ENCODE data around the gene PXDN.

PXDN gene

DNA sequence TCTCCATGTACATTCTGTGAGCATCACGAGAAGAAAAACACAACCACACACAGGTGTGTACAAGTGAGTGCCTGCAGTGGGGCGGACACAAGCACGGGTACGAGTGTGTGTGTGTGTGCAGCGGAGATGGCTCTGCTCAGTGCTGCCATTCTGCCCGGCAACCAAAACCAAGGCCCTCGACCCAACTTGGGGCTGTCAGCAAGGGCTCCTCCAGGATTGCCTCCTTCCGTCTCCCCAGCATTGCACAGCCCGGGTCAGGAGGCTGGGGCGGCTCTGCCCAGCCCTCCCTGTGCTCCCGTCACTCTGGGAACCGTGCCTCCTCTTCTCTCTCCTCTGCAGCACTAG, 66.5 kb downstream of the PXDN start:
- H3K36me3 Mint-ChIP-seq (ENCODE audit: low read depth) = no peaks in the 10 kb centered on the region
- no peak for DNase-seq
- no peak overlapping the region for H3K27ac Mint-ChIP-seq
- no peak for ATAC-seq
- H3K9me3 Mint-ChIP-seq = no peaks in the 10 kb centered on the region
- no peaks in the 10 kb centered on the region for H3K27me3 Mint-ChIP-seq
- H3K4me1 Mint-ChIP-seq = no peaks in the 10 kb centered on the region
- H3K4me3 Mint-ChIP-seq = no peak overlapping the region

DNA sequence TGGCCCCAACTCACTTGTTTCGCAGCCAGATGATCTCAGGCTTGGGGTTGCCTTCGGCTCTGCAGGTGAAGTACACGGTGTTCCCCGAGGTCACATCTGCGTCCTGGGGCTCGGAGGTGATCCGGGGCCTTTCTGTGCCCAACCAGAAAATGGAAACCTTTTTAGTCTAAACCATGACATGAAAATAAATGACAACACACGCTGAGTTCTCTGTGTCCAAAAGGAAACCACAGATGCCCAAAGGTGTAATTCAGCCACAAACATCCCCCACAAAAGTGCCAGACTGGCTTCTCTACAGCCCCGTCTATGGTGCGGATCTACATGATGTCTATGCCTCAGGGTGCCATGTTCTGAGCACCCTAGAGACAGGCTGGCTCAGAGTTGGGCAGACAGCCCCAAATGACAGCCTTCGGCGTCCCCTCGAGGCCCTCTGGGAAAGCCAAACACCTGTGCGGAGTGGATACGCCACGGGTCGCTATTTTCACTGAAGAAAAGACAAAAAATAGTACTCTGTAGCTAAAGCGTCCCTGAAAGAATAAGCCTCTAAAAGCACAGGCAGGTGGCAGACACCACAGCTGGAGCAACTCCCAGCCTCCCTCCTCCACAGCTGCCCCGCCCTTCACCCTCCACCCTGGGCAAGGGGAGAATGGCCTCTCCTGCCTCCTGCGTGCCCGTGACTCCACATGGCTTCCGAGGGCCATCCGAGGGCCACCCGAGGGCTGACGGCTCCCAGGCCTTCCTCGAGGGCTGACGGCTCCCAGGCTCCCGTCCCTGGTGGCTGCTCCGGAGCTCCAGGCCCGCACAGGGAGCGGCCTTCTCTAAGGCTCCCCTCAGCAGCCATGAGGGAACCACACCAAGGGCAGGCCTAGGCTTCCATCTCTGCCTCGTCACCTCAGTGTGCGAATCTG, 67.1 kb downstream of the PXDN start:
- H3K36me3 Mint-ChIP-seq (ENCODE audit: low read depth) = no peaks in the 10 kb centered on the region
- no peaks in the 10 kb centered on the region for H3K9me3 Mint-ChIP-seq
- DNase-seq (no peak), ATAC-seq (no peak)
- no peak overlapping the region for H3K4me3 Mint-ChIP-seq
- no peak overlapping the region for H3K27ac Mint-ChIP-seq
- H3K4me1 Mint-ChIP-seq = no peaks in the 10 kb centered on the region
- no peaks in the 10 kb centered on the region for H3K27me3 Mint-ChIP-seq

DNA sequence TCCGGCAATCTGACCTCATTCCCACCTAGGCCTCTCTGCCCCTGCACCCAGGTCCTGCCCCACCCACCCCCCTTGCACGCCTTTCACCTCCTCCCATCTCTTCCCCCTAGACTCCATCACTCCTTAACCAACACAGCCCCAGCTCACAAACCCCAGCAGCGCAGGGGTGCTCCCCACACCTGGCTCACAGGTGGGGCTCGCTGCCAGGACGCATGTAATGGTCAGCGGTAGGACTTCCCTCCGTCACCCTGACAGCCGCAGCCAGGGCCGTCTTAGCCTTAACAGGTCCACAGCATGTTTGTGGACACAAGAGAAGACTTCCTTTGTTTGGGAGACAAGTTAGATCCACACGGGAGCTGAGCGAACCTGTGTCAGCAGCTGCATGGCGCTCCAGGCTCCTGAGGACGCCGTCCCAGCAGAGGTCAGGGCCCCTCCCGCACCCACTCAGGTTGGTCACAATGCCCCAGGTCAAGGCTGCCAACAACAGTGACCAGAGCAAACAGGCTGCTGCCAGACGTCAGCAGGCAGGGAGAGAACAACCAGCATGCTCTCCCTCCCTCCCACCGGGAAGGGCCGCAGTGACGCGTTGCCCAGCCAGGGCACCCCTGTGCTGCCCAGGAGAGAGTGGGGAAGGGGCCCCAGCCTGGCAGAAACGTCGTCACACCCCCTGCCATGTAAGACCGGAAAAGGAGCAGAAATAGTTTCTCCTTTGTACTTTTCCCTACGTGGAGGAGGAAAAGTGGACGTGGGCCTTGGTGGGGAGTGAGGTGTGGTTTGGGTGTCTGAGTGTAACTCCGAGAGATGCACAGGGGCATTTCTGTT, 68.0 kb downstream of the PXDN start:
- H3K27ac Mint-ChIP-seq = no peak overlapping the region
- no peak for DNase-seq
- no peak overlapping the region for H3K4me3 Mint-ChIP-seq
- no peaks in the 10 kb centered on the region for H3K9me3 Mint-ChIP-seq
- no peak for ATAC-seq
- no peaks in the 10 kb centered on the region for H3K36me3 Mint-ChIP-seq (ENCODE audit: low read depth)
- no peaks in the 10 kb centered on the region for H3K27me3 Mint-ChIP-seq
- no peaks in the 10 kb centered on the region for H3K4me1 Mint-ChIP-seq

DNA sequence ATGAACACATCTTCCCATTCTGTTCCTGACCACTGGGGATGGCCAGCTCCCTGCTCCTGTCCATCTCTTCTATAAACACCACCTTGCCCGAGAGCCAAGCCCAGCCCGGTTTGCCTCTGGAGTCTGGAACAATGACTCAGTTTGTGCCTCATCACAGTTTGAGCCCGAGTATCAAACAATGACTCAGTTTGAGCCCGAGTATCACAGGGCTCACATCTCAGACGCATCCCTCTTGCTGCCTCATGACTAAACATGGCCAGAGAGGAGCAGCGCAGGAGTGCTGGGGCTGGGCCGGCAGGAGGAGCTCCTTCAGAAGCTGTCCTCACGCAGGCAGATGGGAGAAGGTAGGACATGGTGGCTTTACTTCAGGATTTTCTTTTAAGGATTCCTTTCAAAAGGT, 68.7 kb downstream of the PXDN start:
- ATAC-seq = no peak
- no peak overlapping the region for H3K27ac Mint-ChIP-seq
- no peak overlapping the region for H3K4me3 Mint-ChIP-seq
- H3K27me3 Mint-ChIP-seq = no peaks in the 10 kb centered on the region
- no peaks in the 10 kb centered on the region for H3K9me3 Mint-ChIP-seq
- no peak for DNase-seq
- no peaks in the 10 kb centered on the region for H3K4me1 Mint-ChIP-seq
- H3K36me3 Mint-ChIP-seq (ENCODE audit: low read depth) = no peaks in the 10 kb centered on the region

DNA sequence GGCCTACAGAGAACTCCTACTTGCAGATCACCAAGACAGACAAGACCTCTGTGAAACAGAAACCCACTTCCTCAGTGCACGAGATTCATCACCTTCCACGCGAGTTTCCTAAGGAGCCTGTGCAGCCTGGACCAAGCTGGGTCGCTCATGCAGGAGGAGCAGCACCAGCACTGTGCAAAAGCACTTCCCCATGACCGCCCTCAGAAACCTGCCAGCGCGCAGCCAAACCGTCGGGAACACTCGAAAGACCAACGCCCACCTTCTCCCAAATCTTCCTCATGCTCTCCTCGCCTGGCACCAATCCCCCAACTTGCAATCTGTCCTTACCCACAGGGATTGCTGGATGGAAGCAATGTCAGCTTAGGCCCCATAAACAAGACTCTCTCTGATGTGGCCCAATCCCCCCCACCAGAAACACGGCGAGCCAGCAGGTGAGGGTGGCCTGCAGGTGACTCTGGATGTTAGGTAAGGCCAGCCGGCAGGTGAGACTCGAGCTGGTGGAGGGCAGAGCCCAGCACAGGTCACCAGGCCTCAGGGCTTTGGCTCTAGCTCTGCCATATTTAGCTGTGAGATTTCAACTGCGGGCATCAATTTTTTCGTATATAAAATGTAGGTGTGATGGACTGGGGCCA, 69.4 kb downstream of the PXDN start:
- H3K9me3 Mint-ChIP-seq = no peaks in the 10 kb centered on the region
- no peaks in the 10 kb centered on the region for H3K27me3 Mint-ChIP-seq
- ATAC-seq (no peak), DNase-seq (no peak)
- H3K36me3 Mint-ChIP-seq (ENCODE audit: low read depth) = no peaks in the 10 kb centered on the region
- H3K4me1 Mint-ChIP-seq = no peaks in the 10 kb centered on the region
- no peak overlapping the region for H3K27ac Mint-ChIP-seq
- no peak overlapping the region for H3K4me3 Mint-ChIP-seq

DNA sequence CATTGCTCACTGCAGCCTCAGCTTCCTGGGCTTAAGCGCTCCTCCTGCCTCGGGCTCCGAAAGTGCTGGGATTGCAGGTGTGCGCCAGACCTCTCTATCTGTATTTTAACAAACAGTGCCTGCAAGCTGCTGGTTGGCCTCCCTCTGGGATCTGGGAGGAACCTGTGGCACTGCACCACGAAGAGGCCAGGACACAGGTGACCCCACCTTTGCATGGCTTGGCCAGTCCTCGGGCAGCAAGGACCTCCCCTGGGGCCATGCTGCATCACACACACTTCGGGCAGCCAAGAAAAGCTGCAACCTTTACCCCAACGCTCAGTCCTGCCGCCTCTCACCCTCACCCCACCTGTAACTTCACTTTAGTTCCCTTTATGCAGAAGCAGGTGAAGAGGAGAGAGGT, 70.0 kb downstream of the PXDN start:
- Mint-ChIP-seq H3K27me3 (no peaks in the 10 kb centered on the region), H3K9me3 (no peaks in the 10 kb centered on the region), H3K4me1 (no peaks in the 10 kb centered on the region), H3K27ac (no peak overlapping the region), H3K4me3 (no peak overlapping the region), H3K36me3 (ENCODE audit: low read depth) (no peaks in the 10 kb centered on the region)
- ATAC-seq = no peak
- DNase-seq = no peak

DNA sequence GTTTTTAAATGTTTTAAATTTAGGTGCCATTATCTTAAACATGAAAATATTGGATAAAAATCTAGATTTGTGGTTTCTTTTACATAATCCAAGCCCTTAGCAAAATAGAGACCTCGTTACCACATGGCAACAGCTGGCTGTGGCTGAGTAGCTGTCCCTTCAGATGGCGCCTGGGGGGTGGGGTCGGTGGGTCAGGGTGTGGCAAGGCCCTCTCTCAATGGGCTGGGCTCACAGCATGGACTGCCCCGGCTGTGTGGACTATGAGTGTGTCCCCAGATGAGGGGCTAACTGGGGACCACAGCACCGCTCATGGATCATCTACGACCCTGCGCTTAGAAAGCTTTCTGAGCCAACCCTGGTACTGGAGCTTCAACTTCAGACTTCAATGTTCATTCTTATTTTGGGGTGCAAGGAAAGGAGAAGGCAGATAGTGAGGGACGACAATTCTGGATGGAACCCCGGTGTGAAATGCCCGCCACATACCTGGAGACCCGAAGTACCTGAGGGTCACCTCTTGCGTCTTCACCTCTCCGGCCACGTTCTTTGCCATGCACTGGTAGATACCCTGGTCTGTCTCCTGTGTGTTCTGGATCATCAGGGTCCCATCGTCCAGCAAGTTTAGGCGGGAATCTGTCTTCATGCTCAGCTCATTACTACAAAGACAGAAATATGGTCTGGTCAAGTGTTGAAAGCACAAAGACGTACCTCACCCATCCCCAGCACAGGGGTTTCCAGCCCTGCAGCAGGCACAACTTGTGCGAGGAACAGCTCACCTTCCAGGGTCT, 71.0 kb downstream of the PXDN start:
- Mint-ChIP-seq H3K36me3 (ENCODE audit: low read depth) (no peaks in the 10 kb centered on the region), H3K4me1 (no peaks in the 10 kb centered on the region), H3K9me3 (no peaks in the 10 kb centered on the region), H3K4me3 (no peak overlapping the region), H3K27ac (no peak overlapping the region), H3K27me3 (no peaks in the 10 kb centered on the region)
- ATAC-seq (no peak), DNase-seq (no peak)

DNA sequence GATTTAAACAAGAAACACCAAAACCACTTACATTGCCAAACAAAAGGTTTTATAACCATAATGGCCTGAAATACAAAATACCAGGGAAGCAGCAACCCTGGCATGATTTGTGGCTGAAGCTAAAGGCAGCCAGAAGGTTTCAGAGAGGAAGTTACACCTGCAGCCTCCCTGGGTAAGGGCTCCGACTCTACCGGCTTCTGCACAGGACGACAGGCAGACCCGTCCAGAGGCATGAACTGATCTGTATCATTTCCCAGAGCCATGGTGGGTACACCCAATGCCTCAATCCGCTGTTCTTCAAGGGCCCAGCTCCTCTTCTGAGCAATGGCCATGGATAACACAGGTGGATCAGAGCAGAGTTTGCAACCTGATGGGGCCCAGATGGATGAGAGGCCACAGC, 71.6 kb downstream of the PXDN start:
- no peak for ATAC-seq
- no peaks in the 10 kb centered on the region for H3K36me3 Mint-ChIP-seq (ENCODE audit: low read depth)
- no peak for DNase-seq

DNA sequence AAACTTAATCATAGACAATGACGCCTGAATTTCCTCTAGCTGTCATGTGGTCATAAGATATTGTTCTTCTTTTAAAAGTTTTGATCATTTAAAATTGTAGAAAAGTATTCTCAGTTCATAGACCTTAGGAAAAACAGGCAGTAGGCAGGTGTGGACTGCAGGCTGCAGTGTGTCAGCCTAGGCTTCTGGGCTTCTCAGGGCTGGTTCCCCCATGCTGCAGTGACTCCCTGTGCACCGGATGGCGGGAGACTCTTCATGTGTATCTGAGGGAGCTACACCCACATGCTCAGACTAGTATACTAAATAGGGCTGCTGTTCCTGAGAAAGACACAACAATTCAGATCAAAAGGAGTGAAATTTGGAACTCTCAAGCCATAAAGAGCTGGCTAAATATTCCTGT, 72.4 kb downstream of the PXDN start:
- H3K9me3 Mint-ChIP-seq = no peaks in the 10 kb centered on the region
- no peak overlapping the region for H3K27ac Mint-ChIP-seq
- ATAC-seq (no peak), DNase-seq (no peak)
- no peaks in the 10 kb centered on the region for H3K27me3 Mint-ChIP-seq
- no peaks in the 10 kb centered on the region for H3K4me1 Mint-ChIP-seq
- no peaks in the 10 kb centered on the region for H3K36me3 Mint-ChIP-seq (ENCODE audit: low read depth)
- no peak overlapping the region for H3K4me3 Mint-ChIP-seq

More for the DNA sequence above, 71.6 kb downstream of the PXDN start:
- Mint-ChIP-seq H3K27me3 (no peaks in the 10 kb centered on the region), H3K9me3 (no peaks in the 10 kb centered on the region), H3K4me3 (no peak overlapping the region), H3K27ac (no peak overlapping the region), H3K4me1 (no peaks in the 10 kb centered on the region)

DNA sequence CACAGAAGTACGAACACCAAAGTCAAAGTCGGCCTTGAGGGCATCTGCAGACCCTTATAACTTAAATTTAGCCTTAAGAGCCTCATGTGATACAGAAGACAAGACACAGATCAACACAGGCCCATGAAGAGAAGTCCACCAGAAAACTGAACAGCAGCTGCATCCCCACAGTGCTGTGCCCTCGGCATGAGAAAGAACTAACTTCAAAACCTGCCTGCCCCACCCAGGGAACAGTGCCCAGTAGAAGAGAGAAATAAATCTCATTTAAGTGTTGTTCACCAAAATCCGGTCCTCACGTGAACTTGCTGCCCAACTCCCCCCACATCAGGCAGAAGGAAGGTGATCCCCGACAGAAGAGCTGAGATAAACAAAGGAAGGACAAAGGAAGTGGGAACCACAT, 73.7 kb downstream of the PXDN start:
- no peak overlapping the region for H3K4me3 Mint-ChIP-seq
- H3K27ac Mint-ChIP-seq = no peak overlapping the region
- no peaks in the 10 kb centered on the region for H3K36me3 Mint-ChIP-seq (ENCODE audit: low read depth)
- H3K27me3 Mint-ChIP-seq = no peaks in the 10 kb centered on the region
- DNase-seq = no peak
- no peak for ATAC-seq
- no peaks in the 10 kb centered on the region for H3K4me1 Mint-ChIP-seq
- H3K9me3 Mint-ChIP-seq = no peaks in the 10 kb centered on the region

DNA sequence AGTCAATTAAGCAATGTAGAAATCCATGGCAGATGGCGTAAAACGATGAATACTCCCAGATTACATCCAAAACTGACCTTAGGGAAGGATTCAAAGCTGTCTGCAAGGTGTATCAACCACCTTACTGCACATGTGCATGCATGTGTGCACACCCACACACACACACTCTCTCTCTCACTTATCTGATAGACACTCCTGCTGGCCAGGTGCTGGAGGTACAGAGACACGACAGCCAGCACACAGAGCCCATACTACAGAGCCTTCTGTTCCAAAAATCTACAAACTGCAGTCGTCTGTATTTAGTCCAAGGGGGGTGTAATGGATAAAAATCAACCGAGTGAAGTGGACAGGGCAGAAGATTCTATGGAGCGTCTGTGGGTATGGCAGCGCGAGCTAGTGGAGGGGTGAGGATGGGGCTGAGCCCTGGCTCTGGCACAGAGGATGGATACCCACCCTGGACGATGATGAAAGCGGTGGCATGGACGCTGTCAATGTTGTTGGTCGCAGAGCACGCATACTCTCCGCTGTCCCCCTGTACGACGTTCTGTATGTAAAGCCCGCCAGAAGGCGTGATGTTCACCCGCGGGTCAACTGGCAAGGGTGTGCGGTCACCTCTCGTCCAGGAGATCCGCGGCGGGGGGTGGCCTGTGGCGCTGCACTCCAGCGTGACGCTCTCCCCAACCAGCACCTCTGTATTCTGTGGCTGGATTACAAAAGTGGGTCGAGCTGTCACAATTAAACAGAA, 78.4 kb downstream of the PXDN start:
- Mint-ChIP-seq H3K4me3 (no peak overlapping the region), H3K36me3 (ENCODE audit: low read depth) (no peaks in the 10 kb centered on the region), H3K4me1 (no peaks in the 10 kb centered on the region), H3K27ac (no peak overlapping the region), H3K27me3 (peaks cover 2% of the 10 kb centered on the region), H3K9me3 (no peaks in the 10 kb centered on the region)
- ATAC-seq = no peak
- DNase-seq = no peak

DNA sequence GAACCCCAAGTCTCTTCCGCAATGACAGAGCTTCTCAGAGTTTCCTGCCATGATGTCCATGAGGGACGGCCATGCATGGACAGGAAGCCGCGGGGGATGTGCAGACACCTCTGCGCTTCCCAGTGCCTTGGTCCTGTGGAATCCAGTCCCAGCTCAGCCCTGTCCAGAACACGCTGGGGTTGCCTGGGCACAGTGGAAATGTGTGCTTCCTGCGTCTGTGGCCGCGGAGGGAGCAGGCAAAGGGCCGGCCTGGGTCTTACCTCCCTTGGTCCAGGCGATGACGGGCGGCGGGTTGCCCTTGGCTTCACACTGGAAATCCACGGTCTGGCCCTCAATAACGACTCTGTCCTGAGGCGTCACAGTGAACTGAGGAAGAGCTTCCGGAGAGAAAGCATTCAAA, 79.6 kb downstream of the PXDN start:
- ATAC-seq = no peak
- no peak overlapping the region for H3K27ac Mint-ChIP-seq
- no peaks in the 10 kb centered on the region for H3K4me1 Mint-ChIP-seq
- H3K27me3 Mint-ChIP-seq = peaks cover 2% of the 10 kb centered on the region
- no peak for DNase-seq
- no peaks in the 10 kb centered on the region for H3K9me3 Mint-ChIP-seq
- H3K4me3 Mint-ChIP-seq = no peak overlapping the region
- H3K36me3 Mint-ChIP-seq (ENCODE audit: low read depth) = no peaks in the 10 kb centered on the region

DNA sequence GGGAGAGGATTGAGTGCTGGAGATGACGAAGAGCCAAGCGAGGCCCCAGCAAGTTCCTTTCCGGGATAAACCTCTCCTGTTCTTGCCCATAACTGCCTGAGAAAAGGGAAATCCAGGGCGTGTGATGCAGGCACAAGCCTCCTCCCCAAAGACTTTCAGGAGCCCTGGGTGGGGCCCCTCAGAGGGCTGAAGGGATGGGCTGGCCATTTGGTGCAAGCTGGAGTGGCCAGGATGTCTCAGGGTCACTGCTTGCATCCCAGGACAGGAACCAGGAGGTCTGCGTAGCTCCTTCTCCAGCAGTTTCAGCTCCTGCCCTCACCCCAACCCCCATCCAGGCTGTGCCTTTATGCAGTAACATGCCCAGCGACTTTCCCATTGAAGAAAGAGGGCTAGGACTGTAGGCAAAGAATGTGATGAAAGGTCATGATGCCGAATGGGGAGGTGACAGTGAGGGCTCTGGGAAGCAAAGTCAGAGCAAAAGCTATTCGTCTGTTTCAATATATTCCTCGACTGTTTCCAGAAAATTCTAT, 80.2 kb downstream of the PXDN start:
- no peaks in the 10 kb centered on the region for H3K9me3 Mint-ChIP-seq
- H3K27ac Mint-ChIP-seq = no peak overlapping the region
- no peaks in the 10 kb centered on the region for H3K36me3 Mint-ChIP-seq (ENCODE audit: low read depth)
- H3K4me3 Mint-ChIP-seq = no peak overlapping the region
- no peaks in the 10 kb centered on the region for H3K4me1 Mint-ChIP-seq
- H3K27me3 Mint-ChIP-seq = peaks cover 2% of the 10 kb centered on the region
- no peak for ATAC-seq
- no peak for DNase-seq

DNA sequence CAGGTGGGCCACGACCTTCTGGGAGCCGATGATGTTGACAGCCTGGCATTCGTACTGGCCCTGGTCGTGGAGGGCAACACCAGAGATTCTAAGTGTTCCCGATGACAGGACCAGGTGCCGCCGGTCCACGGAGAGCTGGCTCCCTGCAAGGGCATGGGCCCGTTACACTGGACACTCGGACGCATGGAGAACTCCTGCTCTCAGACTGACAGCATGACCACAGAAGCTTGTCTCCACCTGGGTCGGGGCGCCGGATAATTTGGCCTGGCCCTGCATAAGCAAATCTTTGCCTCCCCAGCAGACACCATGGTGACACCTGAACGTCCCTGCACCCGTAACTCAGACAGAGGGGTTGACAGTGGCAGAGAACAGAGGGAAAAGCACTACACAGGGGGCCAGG, 80.7 kb downstream of the PXDN start:
- no peak for DNase-seq
- Mint-ChIP-seq H3K27ac (no peak overlapping the region), H3K36me3 (ENCODE audit: low read depth) (no peaks in the 10 kb centered on the region), H3K4me1 (no peaks in the 10 kb centered on the region), H3K9me3 (no peaks in the 10 kb centered on the region), H3K27me3 (peaks cover 2% of the 10 kb centered on the region), H3K4me3 (no peak overlapping the region)
- ATAC-seq = no peak

All from activated naive CD8-positive, alpha-beta T cell treated with anti-CD3 and anti-CD28 coated beads, Interleukin-2, amount 50 U/mL, for 24 hours (primary cell).